HepG2 (cell line): ENCODE measurements around the gene PRKCZ. TPM values are rescaled to one million over a fixed set of nuclear protein-coding genes. Genes with fewer than 3 reads are reported as not detected.

Source experiments
- ATF2 ChIP-seq: sonication (generic); formaldehyde crosslinking; IDR thresholded peaks from 2 replicates; pipeline ENCODE4 v1.4.0; 2020; ENCODE audit warnings: missing genetic modification reagents
- DMTF1 ChIP-seq: sonication (generic); formaldehyde crosslinking; IDR thresholded peaks from 2 replicates; pipeline ENCODE4 v1.4.0; 2020; ENCODE audit warnings: mild to moderate bottlenecking, missing genetic modification reagents
- EZH2 ChIP-seq: conservative IDR thresholded peaks from 2 replicates; pipeline ENCODE4 v1.6.1; 2012; ENCODE audit warnings: mild to moderate bottlenecking, low read depth, low read length, moderate library complexity
- HDAC1 ChIP-seq: sonication (generic); formaldehyde crosslinking; IDR thresholded peaks from 2 replicates; pipeline ENCODE4 v1.5.1; 2020; ENCODE audit warnings: mild to moderate bottlenecking, missing genetic modification reagents
- HHEX ChIP-seq: IDR thresholded peaks from 2 replicates; pipeline ENCODE4 v1.6.1; 2016; ENCODE audit warnings: control low read depth
- HNF1B ChIP-seq: sonication (generic); formaldehyde crosslinking; IDR thresholded peaks from 2 replicates; pipeline ENCODE4 v1.5.1; 2020; ENCODE audit warnings: mild to moderate bottlenecking, moderate library complexity, missing genetic modification reagents
- KMT2A ChIP-seq: sonication (generic); formaldehyde crosslinking; IDR thresholded peaks from 2 replicates; pipeline ENCODE4 v1.4.0; 2020; ENCODE audit warnings: missing genetic modification reagents
- NBN ChIP-seq: fragments of 450-650 bp; conservative IDR thresholded peaks from 2 replicates; pipeline ENCODE4 v1.6.1; 2017
- NFE2 ChIP-seq: sonication (generic); formaldehyde crosslinking; IDR thresholded peaks from 2 replicates; pipeline ENCODE4 v1.4.0; 2020; ENCODE audit warnings: missing genetic modification reagents
- PBX2 ChIP-seq: IDR thresholded peaks from 2 replicates; pipeline ENCODE4 v1.6.1; 2016; ENCODE audit warnings: control low read depth
- SALL2 ChIP-seq: sonication (generic); formaldehyde crosslinking; IDR thresholded peaks from 2 replicates; pipeline ENCODE4 v1.8.1; 2023; ENCODE audit warnings: mild to moderate bottlenecking, missing genetic modification reagents, inconsistent platforms
- TFDP2 ChIP-seq: sonication (generic); formaldehyde crosslinking; IDR thresholded peaks from 2 replicates; pipeline ENCODE4 v1.4.0; 2020; ENCODE audit warnings: missing genetic modification reagents
- ZBTB21 ChIP-seq: sonication (generic); formaldehyde crosslinking; IDR thresholded peaks from 2 replicates; pipeline ENCODE4 v1.4.0; 2020; ENCODE audit warnings: missing genetic modification reagents
- ZBTB46 ChIP-seq: sonication (generic); formaldehyde crosslinking; IDR thresholded peaks from 2 replicates; pipeline ENCODE4 v1.4.0; 2020; ENCODE audit warnings: mild to moderate bottlenecking, missing genetic modification reagents, borderline replicate concordance
- ZNF138 ChIP-seq: sonication (generic); formaldehyde crosslinking; IDR thresholded peaks from 2 replicates; pipeline ENCODE4 v1.5.0; 2020; ENCODE audit warnings: mild to moderate bottlenecking, low read depth, missing genetic modification reagents
- ZNF143 ChIP-seq: sonication (generic); formaldehyde crosslinking; IDR thresholded peaks from 2 replicates; pipeline ENCODE4 v1.4.0; 2020; ENCODE audit warnings: missing genetic modification reagents
- ZNF362 ChIP-seq: sonication (generic); formaldehyde crosslinking; IDR thresholded peaks from 2 replicates; pipeline ENCODE4 v1.4.0; 2020; ENCODE audit warnings: missing genetic modification reagents, mild to moderate bottlenecking, borderline replicate concordance
- ZNF7 ChIP-seq: IDR thresholded peaks from 2 replicates; pipeline ENCODE4 v1.6.1; 2016; ENCODE audit warnings: missing biosample characterization, missing genetic modification reagents
- polyA plus RNA-seq, 8 experiments: library from polyadenylated mRNA; depleted of rRNA in 3 of 8; stranded (reverse) in 7 of 8; unstranded in 1 of 8; fragments of >200 nt; fragmentation: Illumina TruSeq in 4 of 8; extraction: Trizol in 4 of 8; gene quantifications; 2 replicates each; pipeline versions ENCODE4 v1.2.1 to v1.2.3, GENCODE V29; 2011 to 2016; ENCODE audit warnings: low read depth in 4 of 8, missing spikeins in 1 of 8, mixed read lengths in 1 of 8; ENCODE audit not compliant: insufficient read depth in 1 of 8
- total RNA-seq, 5 experiments: library from RNA; depleted of rRNA; stranded (reverse); fragments of >200 nt; fragmentation: Illumina TruSeq; extraction: Trizol; gene quantifications; 2 replicates each; pipeline ENCODE4 v1.2.3, GENCODE V29; 2016; ENCODE audit warnings: low read depth in 1 of 5

Gene PRKCZ
- total and polyA plus RNA-seq, 2 of the 13 experiments (the other 11 are each of a cell fraction or from before 2014, with no cell fraction given): 34.7 to 85.2 TPM

- TF ChIP-seq ZBTB46 (CRISPR knock-in tag): no peak
- no peak for TF ChIP-seq DMTF1
- TF ChIP-seq ZNF7: no peak
- peak; percentile 63; the same call in 1 of the 2 replicates for TF ChIP-seq ATF2
- TF ChIP-seq SALL2 (CRISPR knock-in tag): 0 out of 2 replicates have a peak, but pooled peaks have one; percentile 42
- peak; percentile 81 for TF ChIP-seq ZBTB21
- TF ChIP-seq HNF1B (CRISPR knock-in tag): peak; percentile 72; the same call in 1 of the 2 replicates
- TF ChIP-seq ZNF143 (CRISPR knock-in tag): no peak
- peak; percentile 68 for TF ChIP-seq HHEX (CRISPR knock-in tag)
- no peak for TF ChIP-seq ZNF362
- TF ChIP-seq NBN: no peak
- no peak for TF ChIP-seq NFE2 (CRISPR knock-in tag)
- no peak for TF ChIP-seq ZNF138 (CRISPR knock-in tag)
- peak; percentile 57; the same call in 1 of the 2 replicates for TF ChIP-seq KMT2A
- TF ChIP-seq PBX2 (CRISPR knock-in tag): no peak
- TF ChIP-seq TFDP2 (CRISPR knock-in tag): no peak
- peak; percentile 76 for TF ChIP-seq HDAC1 (CRISPR knock-in tag)
- no peak for TF ChIP-seq EZH2
Observed at GRCh38 chr1:2104621-2105427, 54.6 kb downstream of the PRKCZ start (continued).
